NT2/D1 (cell line): ENCODE results near the gene FSTL4.

Experiments used
- DNase-seq: peaks from one replicate; pipeline ENCODE4 v3.0.0-alpha.2; 2011; ENCODE audit warnings: low read depth, low spot score
- H3K27me3 ChIP-seq: 2 replicates; pipeline ENCODE4 v1.6.0; 2011; ENCODE audit warnings: mild to moderate bottlenecking; ENCODE audit not compliant: insufficient read length, insufficient read depth
- H3K36me3 ChIP-seq: 2 replicates; pipeline ENCODE4 v1.6.1; 2011; ENCODE audit warnings: mild to moderate bottlenecking, low read length, mixed read lengths; ENCODE audit not compliant: insufficient read depth, insufficient read length
- H3K4me1 ChIP-seq: 2 replicates; pipeline ENCODE4 v1.5.1; 2011; ENCODE audit not compliant: insufficient read depth, insufficient read length
- H3K4me3 ChIP-seq: 2 replicates; pipeline ENCODE4 v1.5.1; 2011; ENCODE audit warnings: low read depth; ENCODE audit not compliant: insufficient read length
- H3K9ac ChIP-seq: 2 replicates; pipeline ENCODE4 v1.6.0; 2011; ENCODE audit warnings: low read depth; ENCODE audit not compliant: insufficient read length
- H3K9me3 ChIP-seq: 2 replicates; pipeline ENCODE4 v1.5.1; 2011; ENCODE audit warnings: mild to moderate bottlenecking, low read length; ENCODE audit not compliant: insufficient read depth
- SUZ12 ChIP-seq: IDR thresholded peaks from 2 replicates; pipeline ENCODE4 v1.6.1; 2011; ENCODE audit not compliant: insufficient read length, insufficient read depth; ENCODE audit errors: extremely low read depth
- YY1 ChIP-seq: IDR thresholded peaks from 2 replicates; pipeline ENCODE4 v1.6.1; 2011; ENCODE audit not compliant: insufficient read length, insufficient read depth
- ZNF274 ChIP-seq: IDR thresholded peaks from 2 replicates; pipeline ENCODE4 v1.6.1; 2011; ENCODE audit warnings: mild to moderate bottlenecking, low read depth, low read length

FSTL4 gene

GRCh38 chr5:133370036-133370831, 242.1 kb downstream of the FSTL4 start:
- Histone ChIP-seq H3K4me1 (no peaks in the 10 kb centered on the region), H3K9ac (no peak overlapping the region), H3K27me3 (no peaks in the 10 kb centered on the region), H3K9me3 (no peaks in the 10 kb centered on the region), H3K36me3 (no peaks in the 10 kb centered on the region), H3K4me3 (no peak overlapping the region)
- no peak for TF ChIP-seq SUZ12
- no peak for TF ChIP-seq YY1
- TF ChIP-seq ZNF274: no peak
- DNase-seq: no peak

DNA sequence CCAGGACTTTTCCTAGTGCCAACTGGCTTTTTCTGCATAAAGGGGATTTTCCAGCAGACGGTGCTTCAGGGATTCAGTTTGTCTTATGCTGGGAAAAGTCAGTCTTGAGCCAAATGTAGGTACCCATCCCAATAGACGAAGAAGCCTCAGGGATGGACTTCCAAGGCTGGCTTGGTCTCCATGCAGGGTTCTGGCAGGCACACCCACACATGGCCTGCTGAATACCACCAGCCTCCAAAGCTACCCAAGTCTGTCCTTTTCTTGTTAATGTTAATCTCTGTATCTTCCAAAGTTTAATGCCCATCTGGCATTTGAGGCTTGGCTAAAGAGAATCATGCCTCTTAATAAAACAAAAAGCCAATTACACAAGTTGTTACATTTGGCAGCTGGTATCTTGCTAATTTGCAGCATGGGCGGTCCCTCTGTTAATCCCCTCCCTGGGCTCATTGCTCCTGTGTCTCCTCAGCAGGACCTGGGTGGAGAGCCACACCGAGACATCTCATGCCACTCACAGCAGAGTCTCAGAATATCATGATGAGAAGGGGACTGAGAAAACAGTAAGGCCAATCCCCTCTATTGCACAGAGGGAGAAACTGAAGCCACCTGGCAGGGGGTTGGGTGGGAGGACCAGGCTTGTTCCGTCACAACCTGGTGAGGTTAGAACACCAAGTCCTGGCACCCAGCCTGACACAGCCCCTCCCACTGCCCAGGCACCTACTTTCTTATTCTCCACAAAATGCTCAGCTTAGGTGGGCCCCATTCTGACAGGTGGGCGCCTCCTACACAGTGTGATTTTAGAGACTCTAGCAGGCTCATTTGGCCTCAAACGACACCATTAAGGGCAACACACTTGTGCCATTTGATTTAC, 243.2 kb downstream of the FSTL4 start:
- no peak for DNase-seq
- H3K9me3 ChIP-seq: no peaks in the 10 kb centered on the region
- H3K9ac ChIP-seq: no peak overlapping the region
- peaks cover 3% of the 10 kb centered on the region for H3K4me1 ChIP-seq
- H3K36me3 ChIP-seq: no peaks in the 10 kb centered on the region
- TF ChIP-seq YY1: no peak
- no peak for TF ChIP-seq ZNF274
- TF ChIP-seq SUZ12: no peak
- H3K4me3 ChIP-seq: no peak overlapping the region
- H3K27me3 ChIP-seq: no peaks in the 10 kb centered on the region

- TF ChIP-seq ZNF274: no peak
- H3K36me3 ChIP-seq: no peaks in the 10 kb centered on the region
- H3K4me1 ChIP-seq: peaks cover 4% of the 10 kb centered on the region
- H3K4me3 ChIP-seq: no peak overlapping the region
- no peaks in the 10 kb centered on the region for H3K27me3 ChIP-seq
- no peaks in the 10 kb centered on the region for H3K9me3 ChIP-seq
- DNase-seq: no peak
- H3K9ac ChIP-seq: no peak overlapping the region
These were observed 244.4 kb downstream of the FSTL4 start for GRCh38 chr5:133367984-133368383.

DNA sequence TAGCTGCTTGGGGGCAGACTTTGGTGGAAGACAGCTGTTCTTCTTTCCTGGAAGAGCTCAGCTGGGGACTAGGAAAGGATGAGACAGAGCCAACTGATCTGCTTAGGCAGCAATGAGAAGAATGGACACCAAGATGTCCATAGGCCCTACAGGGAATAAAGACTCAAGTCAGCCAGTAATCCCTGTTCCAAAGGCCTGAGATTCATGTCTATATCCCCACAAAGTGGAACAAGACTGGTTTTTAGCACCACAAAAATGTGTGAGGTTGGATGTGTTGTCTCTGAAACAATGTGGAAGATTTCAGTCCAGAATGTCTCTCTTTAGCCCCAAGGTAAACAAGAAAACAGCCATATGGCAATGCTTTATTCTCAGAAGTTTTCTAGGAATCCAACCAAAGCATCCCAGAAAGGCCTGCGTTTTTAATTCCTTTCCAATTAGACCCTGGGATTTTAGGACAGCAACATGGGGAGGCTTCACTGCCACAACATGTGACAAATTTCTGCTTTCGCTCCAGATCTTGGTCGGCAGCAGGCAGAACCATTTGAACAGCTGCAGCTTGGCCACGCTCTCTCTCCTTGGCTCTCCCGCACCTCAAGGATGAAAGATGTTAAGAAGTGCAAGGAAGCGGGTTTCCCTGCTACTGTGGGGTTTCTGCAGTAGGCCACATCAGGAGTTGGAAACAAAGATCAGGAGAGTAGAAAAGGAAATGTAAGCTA, 245.1 kb downstream of the FSTL4 start:
- H3K9me3 ChIP-seq: no peaks in the 10 kb centered on the region
- H3K36me3 ChIP-seq: no peaks in the 10 kb centered on the region
- no peaks in the 10 kb centered on the region for H3K27me3 ChIP-seq
- no peak overlapping the region for H3K4me3 ChIP-seq
- H3K4me1 ChIP-seq: peaks cover 4% of the 10 kb centered on the region
- DNase-seq: no peak
- H3K9ac ChIP-seq: no peak overlapping the region
- no peak for TF ChIP-seq SUZ12
- no peak for TF ChIP-seq ZNF274
- no peak for TF ChIP-seq YY1

GRCh38 chr5:133366438-133366837, 245.9 kb downstream of the FSTL4 start:
- Histone ChIP-seq H3K4me3 (no peak overlapping the region), H3K4me1 (peaks cover 4% of the 10 kb centered on the region), H3K27me3 (no peaks in the 10 kb centered on the region), H3K9me3 (no peaks in the 10 kb centered on the region), H3K36me3 (no peaks in the 10 kb centered on the region), H3K9ac (no peak overlapping the region)
- TF ChIP-seq SUZ12 (no peak), YY1 (no peak), ZNF274 (no peak)
- no peak for DNase-seq

- H3K4me3 ChIP-seq: no peak overlapping the region
- H3K36me3 ChIP-seq: no peaks in the 10 kb centered on the region
- no peaks in the 10 kb centered on the region for H3K27me3 ChIP-seq
- no peak for DNase-seq
- TF ChIP-seq SUZ12 (no peak), YY1 (no peak), ZNF274 (no peak)
- H3K4me1 ChIP-seq: peaks cover 4% of the 10 kb centered on the region
- H3K9me3 ChIP-seq: no peaks in the 10 kb centered on the region
- H3K9ac ChIP-seq: no peak overlapping the region
These were observed 246.6 kb downstream of the FSTL4 start for GRCh38 chr5:133365738-133366137.
